ENCODE results near the gene ZNF621. TPM values are rescaled to one million over a fixed set of nuclear protein-coding genes. Genes with fewer than 3 reads are reported as not detected.
"Not testable (repeated sequence)": the region's sequence is repeated elsewhere in the genome, so short reads cannot be mapped to it uniquely, and the experiment has no call there.

ZNF621 gene
- total RNA-seq, 1 donor from 2014 or later = 13.3 TPM

DNA sequence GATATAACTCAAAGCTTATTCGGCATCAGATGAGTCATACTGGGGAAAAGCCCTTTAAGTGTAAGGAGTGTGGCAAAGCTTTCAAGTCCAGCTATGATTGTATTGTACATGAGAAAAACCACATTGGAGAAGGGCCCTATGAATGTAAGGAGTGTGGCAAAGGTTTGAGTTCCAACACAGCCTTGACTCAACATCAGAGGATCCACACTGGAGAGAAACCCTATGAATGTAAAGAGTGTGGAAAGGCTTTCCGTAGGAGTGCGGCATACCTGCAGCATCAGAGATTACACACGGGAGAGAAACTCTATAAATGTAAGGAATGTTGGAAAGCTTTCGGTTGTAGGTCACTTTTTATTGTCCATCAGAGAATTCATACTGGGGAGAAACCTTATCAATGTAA, 7.5 kb downstream of the ZNF621 start:
- TF ChIP-seq POLR2AphosphoS5 (IDR thresholded peaks at IDR 0.05; ENCODE audit: insufficient read depth in 1 of 2, low read depth in 1 of 2) = no peak
- no peak for TF ChIP-seq POLR2A (IDR thresholded peaks at IDR 0.05)
- TF ChIP-seq, protein P1, sequence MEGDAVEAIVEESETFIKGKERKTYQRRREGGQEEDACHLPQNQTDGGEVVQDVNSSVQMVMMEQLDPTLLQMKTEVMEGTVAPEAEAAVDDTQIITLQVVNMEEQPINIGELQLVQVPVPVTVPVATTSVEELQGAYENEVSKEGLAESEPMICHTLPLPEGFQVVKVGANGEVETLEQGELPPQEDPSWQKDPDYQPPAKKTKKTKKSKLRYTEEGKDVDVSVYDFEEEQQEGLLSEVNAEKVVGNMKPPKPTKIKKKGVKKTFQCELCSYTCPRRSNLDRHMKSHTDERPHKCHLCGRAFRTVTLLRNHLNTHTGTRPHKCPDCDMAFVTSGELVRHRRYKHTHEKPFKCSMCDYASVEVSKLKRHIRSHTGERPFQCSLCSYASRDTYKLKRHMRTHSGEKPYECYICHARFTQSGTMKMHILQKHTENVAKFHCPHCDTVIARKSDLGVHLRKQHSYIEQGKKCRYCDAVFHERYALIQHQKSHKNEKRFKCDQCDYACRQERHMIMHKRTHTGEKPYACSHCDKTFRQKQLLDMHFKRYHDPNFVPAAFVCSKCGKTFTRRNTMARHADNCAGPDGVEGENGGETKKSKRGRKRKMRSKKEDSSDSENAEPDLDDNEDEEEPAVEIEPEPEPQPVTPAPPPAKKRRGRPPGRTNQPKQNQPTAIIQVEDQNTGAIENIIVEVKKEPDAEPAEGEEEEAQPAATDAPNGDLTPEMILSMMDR (IDR thresholded peaks at IDR 0.05) = no peak
- Histone ChIP-seq H3K27ac (no peak overlapping the region), H3K27me3 (no peaks in the 10 kb centered on the region), H3K36me3 (peaks cover 7 to 77% of the 10 kb centered on the region in 2 donors), H3K4me1 (no peaks in the 10 kb centered on the region), H3K4me3 (no peak overlapping the region), H3K9me3 (no peaks in the 10 kb centered on the region)
- intact Hi-C loops (cut with DNase I) = no loop called here
- DNase-seq (ENCODE audit: extremely low spot score in 2 of 2) = no peak

DNA sequence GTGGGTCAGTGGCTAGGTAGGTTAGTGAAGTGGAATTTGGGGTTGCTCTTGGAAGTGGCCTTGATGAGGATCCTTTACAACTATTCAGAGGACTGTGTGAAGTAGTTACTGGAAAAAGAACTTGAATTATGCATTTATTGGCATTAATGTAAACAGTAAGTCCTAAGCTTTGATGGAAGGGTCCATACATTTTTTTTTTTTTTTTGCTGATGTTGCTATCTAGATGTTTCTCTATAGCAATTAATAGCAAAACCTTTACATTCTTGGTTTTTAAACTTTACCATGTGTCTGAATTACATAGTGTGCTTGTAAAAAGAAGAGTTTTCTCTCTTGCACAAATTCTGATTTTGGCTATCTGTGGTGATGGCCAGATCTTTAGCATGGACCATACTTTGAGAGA, 9.5 kb downstream of the ZNF621 start:
- no peak for DNase-seq (ENCODE audit: extremely low spot score in 2 of 2)
- H3K9me3 ChIP-seq = no peaks in the 10 kb centered on the region
- H3K36me3 ChIP-seq = peaks cover 7 to 78% of the 10 kb centered on the region in 2 donors
- H3K4me3 ChIP-seq = no peak overlapping the region
- H3K4me1 ChIP-seq = no peaks in the 10 kb centered on the region
- H3K27ac ChIP-seq = no peak overlapping the region
- H3K27me3 ChIP-seq = no peaks in the 10 kb centered on the region
- TF ChIP-seq, protein P1 (IDR thresholded peaks at IDR 0.05) = no peak
- TF ChIP-seq POLR2AphosphoS5 (IDR thresholded peaks at IDR 0.05; ENCODE audit: insufficient read depth in 1 of 2, low read depth in 1 of 2) = no peak
- no peak for TF ChIP-seq POLR2A (IDR thresholded peaks at IDR 0.05)
- intact Hi-C loops (cut with DNase I) = no loop called here

DNA sequence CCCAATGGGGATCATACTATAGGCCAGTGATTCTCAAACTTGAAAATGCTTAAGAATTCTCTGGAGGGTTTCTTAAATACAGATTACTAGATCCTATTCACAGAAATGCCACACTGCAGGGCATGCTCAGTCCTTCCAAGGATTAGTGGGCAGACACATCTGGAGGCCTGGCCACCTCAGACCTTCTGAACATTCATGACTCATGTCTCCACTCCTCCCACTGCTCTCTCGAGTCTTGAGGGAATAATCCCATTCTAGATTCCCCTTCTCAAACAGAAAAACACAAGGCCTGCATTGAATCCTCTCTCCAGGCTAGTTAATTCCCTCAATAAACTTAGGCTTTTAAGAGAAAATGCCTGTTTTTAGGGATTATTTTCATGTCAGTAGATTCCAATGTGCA, 22.1 kb downstream of the ZNF621 start:
- Histone ChIP-seq H3K4me3 (no peak overlapping the region), H3K27me3 (no peaks in the 10 kb centered on the region), H3K4me1 (no peaks in the 10 kb centered on the region), H3K9me3 (no peaks in the 10 kb centered on the region), H3K36me3 (no peaks in the 10 kb centered on the region), H3K27ac (no peak overlapping the region)
- intact Hi-C loops (cut with DNase I) = no loop called here
- TF ChIP-seq POLR2AphosphoS5 (IDR thresholded peaks at IDR 0.05; ENCODE audit: insufficient read depth in 1 of 2, low read depth in 1 of 2) (no peak), POLR2A (IDR thresholded peaks at IDR 0.05) (no peak)
- TF ChIP-seq, protein P1 (IDR thresholded peaks at IDR 0.05) = no peak
- no peak for DNase-seq (ENCODE audit: extremely low spot score in 2 of 2)

DNA sequence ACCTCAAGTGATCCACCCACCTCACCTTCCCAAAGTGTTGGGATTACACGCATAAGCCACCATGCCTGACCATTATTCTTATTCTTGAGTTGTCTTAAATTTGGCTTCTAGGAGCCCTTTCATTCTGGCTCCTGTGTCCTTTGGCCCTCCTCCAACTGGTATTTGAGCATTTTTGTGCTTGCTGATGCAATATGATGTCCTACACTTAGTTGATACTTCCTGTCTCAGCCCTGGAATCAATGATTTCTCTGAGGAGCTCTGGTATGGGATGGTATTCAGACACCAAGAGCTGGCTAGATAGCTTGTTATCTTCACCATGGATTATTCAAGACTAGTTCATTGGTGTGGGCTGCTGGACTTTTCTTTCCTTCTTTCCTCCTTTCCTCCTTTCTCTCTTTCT, 25.4 kb downstream of the ZNF621 start:
- H3K4me1 ChIP-seq = no peaks in the 10 kb centered on the region
- intact Hi-C loops (cut with DNase I) = no loop called here
- no peak for TF ChIP-seq POLR2A (IDR thresholded peaks at IDR 0.05)
- no peak for TF ChIP-seq POLR2AphosphoS5 (IDR thresholded peaks at IDR 0.05; ENCODE audit: insufficient read depth in 1 of 2, low read depth in 1 of 2)
- TF ChIP-seq, protein P1 (IDR thresholded peaks at IDR 0.05) = no peak
- no peaks in the 10 kb centered on the region for H3K27me3 ChIP-seq
- H3K27ac ChIP-seq = no peak overlapping the region
- H3K9me3 ChIP-seq = no peaks in the 10 kb centered on the region
- no peaks in the 10 kb centered on the region for H3K36me3 ChIP-seq
- DNase-seq (ENCODE audit: extremely low spot score in 2 of 2) = no peak
- no peak overlapping the region for H3K4me3 ChIP-seq

DNA sequence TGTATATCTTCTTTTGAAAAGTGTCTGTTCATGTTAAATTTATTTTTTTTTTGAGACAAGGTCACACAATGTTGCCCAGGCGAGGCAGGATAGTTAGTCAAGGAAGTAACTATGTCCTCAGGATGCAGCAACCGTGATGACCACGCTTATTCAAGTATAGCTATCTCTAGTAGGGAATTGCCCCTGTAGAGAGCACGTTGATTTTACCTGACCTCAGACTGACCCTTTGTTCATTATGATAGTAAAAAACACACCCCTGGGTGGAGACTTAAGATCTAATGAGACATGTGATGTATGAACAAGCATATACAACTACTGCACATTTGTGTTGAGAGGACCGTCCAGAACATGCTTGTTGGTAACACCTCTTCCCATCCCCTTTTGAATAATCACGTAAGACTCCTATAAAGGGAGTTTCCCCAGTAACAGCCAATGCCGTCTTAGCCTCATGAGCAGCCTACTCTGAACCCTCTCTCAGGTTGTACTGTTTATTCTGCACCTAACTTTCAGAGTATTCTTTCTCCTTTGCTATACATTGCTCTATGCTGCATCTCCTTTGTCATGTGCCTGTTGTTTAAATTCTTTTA, 32.9 kb downstream of the ZNF621 start:
- TF ChIP-seq POLR2A (IDR thresholded peaks at IDR 0.05) (no peak), POLR2AphosphoS5 (IDR thresholded peaks at IDR 0.05; ENCODE audit: insufficient read depth in 1 of 2, low read depth in 1 of 2) (no peak)
- TF ChIP-seq, protein P1 (IDR thresholded peaks at IDR 0.05) = no peak
- intact Hi-C loops (cut with DNase I) = no loop called here
- H3K27me3 ChIP-seq = no peaks in the 10 kb centered on the region
- no peak overlapping the region for H3K27ac ChIP-seq
- H3K4me1 ChIP-seq = no peaks in the 10 kb centered on the region
- DNase-seq (ENCODE audit: extremely low spot score in 2 of 2) = no peak
- H3K36me3 ChIP-seq = no peaks in the 10 kb centered on the region
- no peaks in the 10 kb centered on the region for H3K9me3 ChIP-seq
- no peak overlapping the region for H3K4me3 ChIP-seq

DNA sequence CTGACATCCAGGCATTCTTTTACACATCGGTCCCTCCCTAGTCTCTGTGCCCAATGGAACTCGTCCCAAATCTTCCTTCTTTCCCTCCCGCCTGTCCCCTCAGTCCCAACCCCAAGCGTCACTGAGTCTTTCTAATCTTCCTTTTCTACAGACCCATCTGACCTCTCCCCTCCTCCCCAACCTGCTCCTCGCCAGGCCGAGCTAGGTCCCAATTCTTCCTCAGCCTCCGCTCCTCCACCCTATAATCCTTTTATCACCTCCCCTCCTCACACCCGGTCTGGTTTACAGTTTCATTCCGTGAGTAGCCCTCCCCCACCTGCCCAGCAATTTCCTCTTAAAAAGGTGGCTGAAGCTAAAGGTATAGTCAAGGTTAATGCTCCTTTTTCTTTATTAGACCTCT, 37.7 kb downstream of the ZNF621 start:
- H3K27me3 ChIP-seq; intact Hi-C loops (cut with DNase I); H3K4me1 ChIP-seq; H3K36me3 ChIP-seq; DNase-seq (ENCODE audit: extremely low spot score in 2 of 2); H3K4me3 ChIP-seq; H3K27ac ChIP-seq; H3K9me3 ChIP-seq: not testable (repeated sequence)

DNA sequence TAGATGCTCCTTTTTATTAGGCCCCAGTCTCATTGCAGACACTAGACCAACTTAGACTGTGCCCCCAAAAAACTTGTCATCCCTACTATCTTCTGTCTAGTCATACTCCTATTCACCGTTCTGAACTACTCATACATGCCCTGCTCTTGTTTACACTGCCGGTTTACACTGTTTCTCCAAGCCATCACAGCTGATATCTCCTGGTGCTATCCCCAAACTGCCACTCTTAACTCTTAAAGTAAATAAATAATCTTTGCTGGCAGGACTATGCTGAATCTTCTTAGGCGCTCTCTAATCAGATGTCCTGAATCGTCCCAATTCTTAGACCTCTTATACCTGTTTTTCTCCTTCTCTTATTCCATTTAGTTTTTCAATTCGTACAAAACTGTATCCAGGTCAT, 40.9 kb downstream of the ZNF621 start:
- not testable (repeated sequence) for H3K4me3 ChIP-seq; DNase-seq (ENCODE audit: extremely low spot score in 2 of 2)

More for the DNA sequence above, 40.9 kb downstream of the ZNF621 start:
- intact Hi-C loops (cut with DNase I); H3K36me3 ChIP-seq; H3K27me3 ChIP-seq; H3K9me3 ChIP-seq; H3K27ac ChIP-seq; H3K4me1 ChIP-seq: not testable (repeated sequence)
